ENCODE measurements around the gene ZNF143.

- TF ChIP-seq POLR2AphosphoS5 (IDR thresholded peaks at IDR 0.05; ENCODE audit: low read depth, low read length), result no peak
- TF ChIP-seq, protein P1, sequence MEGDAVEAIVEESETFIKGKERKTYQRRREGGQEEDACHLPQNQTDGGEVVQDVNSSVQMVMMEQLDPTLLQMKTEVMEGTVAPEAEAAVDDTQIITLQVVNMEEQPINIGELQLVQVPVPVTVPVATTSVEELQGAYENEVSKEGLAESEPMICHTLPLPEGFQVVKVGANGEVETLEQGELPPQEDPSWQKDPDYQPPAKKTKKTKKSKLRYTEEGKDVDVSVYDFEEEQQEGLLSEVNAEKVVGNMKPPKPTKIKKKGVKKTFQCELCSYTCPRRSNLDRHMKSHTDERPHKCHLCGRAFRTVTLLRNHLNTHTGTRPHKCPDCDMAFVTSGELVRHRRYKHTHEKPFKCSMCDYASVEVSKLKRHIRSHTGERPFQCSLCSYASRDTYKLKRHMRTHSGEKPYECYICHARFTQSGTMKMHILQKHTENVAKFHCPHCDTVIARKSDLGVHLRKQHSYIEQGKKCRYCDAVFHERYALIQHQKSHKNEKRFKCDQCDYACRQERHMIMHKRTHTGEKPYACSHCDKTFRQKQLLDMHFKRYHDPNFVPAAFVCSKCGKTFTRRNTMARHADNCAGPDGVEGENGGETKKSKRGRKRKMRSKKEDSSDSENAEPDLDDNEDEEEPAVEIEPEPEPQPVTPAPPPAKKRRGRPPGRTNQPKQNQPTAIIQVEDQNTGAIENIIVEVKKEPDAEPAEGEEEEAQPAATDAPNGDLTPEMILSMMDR (IDR thresholded peaks at IDR 0.05), result no peak
These were observed 32.7 kb downstream of the ZNF143 start for GRCh38 chr11:9493492-9493891.

All from Panc1 (cell line).